GM21515 (cell line): Measurements from ENCODE around the gene ATP13A2.
A peak's percentile ranks its signal among the peaks of the same experiment; 100 is the strongest.

Experiments used
- ATAC-seq: cut with Tn5 transposase; IDR thresholded peaks from one replicate; pipeline ENCODE4 v1.9.1; 2021; ENCODE audit not compliant: unreplicated experiment

ATP13A2 gene, protein sequence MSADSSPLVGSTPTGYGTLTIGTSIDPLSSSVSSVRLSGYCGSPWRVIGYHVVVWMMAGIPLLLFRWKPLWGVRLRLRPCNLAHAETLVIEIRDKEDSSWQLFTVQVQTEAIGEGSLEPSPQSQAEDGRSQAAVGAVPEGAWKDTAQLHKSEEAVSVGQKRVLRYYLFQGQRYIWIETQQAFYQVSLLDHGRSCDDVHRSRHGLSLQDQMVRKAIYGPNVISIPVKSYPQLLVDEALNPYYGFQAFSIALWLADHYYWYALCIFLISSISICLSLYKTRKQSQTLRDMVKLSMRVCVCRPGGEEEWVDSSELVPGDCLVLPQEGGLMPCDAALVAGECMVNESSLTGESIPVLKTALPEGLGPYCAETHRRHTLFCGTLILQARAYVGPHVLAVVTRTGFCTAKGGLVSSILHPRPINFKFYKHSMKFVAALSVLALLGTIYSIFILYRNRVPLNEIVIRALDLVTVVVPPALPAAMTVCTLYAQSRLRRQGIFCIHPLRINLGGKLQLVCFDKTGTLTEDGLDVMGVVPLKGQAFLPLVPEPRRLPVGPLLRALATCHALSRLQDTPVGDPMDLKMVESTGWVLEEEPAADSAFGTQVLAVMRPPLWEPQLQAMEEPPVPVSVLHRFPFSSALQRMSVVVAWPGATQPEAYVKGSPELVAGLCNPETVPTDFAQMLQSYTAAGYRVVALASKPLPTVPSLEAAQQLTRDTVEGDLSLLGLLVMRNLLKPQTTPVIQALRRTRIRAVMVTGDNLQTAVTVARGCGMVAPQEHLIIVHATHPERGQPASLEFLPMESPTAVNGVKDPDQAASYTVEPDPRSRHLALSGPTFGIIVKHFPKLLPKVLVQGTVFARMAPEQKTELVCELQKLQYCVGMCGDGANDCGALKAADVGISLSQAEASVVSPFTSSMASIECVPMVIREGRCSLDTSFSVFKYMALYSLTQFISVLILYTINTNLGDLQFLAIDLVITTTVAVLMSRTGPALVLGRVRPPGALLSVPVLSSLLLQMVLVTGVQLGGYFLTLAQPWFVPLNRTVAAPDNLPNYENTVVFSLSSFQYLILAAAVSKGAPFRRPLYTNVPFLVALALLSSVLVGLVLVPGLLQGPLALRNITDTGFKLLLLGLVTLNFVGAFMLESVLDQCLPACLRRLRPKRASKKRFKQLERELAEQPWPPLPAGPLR

DNA sequence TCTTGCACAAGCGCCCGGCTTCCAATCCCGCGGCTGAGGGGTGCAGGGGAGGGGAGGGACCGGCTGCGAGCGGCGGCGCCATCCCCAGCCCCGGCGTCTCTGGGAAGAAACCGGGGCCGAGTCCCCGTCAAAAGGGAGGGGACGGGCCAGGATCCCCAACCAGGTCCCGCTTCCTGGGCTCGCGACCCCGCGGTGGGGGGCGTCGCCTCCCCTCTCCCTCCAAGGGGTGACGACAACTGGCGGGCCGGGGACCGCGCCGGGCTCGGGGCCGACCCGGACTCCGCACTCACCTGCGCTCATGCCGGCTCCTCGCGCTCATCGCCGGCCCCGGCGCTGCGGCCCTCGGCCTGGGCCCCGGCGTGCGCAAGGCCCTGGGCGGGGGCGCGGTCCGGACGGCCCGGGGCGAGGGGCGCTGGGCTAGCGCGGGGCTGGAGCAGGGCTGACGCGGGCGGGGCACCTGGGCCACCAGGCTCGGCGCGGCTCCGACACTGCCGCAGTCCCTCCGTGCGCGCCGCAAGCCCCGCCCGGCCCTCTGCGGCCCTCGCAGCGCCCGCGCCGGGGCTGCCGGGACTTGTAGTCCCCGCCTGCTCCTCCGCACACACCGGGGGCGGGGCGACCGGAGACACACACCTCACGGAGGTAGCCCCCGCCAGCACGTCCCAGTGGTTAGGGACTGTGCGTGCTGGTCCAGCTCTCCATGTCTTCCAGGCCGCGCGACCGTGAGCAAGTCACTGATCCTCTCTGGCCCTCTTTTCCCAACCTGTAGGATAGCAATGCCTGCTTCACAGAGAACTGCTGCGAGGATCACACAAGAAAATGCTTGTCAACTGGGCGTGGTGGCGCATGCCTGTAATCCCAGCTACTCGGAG is at the start of gene ATP13A2:
TSS of gene ATP13A2 (minus strand) at position 490 of the 869 bp plus-strand sequence. CDS start at position 300, 190 bp downstream.
- peak; percentile 82 for ATAC-seq

DNA sequence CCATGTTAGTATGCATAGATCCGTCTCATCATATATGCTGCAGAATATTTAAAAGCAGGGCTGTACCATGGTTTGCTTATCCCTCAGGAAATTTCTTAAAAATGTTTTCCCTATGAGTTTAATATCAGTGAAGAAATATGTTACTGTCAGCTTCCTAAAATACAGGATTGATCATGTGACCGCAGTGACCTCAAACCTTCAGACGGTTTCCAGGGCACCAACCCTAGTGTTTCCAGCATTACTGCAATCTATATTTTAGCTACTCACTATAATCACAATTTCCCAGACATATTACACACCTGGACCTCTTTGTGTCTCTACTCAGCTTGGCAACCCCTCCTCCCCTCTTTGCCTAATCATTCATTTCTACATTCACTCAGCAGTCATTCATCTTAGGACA is 49.8 kb upstream of the ATP13A2 start:
- ATAC-seq, result no peak

DNA sequence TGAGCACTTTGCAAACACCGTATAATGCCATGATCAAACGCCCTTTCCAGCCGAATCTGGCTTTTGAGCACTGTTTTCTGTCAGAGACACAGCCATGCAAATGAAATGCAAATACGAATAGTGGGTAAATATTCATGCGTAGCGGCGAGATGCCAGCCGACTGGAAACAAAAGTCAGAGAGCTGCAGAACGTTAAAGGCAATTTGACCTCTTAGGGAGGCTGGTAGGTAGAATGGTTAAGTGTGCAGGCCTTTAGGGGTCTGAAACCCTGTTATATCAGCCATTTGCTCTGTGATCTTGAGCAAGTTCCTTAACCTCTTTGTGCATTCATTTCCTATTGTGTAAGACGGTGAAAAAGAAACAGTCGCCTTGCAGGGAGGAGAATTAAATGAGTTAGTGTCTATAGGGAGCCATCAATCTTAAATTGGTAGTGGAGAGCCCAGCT is 48.6 kb upstream of the ATP13A2 start:
- ATAC-seq, result no peak

DNA sequence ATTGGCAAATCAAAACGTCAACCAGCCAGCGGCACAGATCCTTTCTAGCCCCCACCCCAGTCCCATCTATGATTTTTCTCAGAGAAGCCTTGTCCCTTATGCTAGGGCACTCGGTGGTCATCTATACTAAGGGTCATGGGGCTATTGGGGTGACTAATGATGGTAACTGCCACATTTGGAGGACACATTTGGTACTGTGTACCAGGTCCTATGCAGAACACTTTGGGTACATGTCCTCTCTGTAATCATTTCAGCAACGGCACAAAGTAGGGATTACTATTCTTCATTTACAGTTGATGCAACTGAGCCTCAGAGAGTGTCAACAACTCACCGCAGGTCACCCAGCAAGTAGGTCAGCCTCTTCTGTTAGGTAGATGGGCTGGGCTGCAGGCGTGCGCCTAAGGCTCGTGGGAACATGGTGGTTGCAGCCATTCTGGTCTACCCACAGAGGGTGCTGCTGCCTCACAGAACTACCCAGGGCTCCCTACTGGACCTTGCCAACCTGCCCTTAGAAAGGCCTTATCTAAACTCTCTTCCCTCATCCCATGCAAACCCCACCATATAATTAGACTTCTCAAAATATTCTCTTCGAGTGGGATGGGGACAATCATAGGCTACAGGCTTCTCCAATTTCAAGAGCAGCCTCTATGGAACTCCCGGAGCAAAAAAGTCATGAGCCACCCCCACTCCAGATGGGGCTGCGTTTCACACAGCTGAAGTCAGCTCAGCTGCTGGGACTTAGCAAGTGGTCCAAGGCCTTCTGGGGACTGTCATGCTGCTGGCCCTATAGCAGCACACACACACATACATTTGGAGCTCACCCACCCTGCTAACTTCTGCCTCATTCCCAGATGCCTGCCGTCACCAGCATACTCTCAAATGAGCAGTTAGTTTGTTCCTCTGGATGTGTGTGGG is 47.9 kb upstream of the ATP13A2 start:
- ATAC-seq, result peak; percentile 52

DNA sequence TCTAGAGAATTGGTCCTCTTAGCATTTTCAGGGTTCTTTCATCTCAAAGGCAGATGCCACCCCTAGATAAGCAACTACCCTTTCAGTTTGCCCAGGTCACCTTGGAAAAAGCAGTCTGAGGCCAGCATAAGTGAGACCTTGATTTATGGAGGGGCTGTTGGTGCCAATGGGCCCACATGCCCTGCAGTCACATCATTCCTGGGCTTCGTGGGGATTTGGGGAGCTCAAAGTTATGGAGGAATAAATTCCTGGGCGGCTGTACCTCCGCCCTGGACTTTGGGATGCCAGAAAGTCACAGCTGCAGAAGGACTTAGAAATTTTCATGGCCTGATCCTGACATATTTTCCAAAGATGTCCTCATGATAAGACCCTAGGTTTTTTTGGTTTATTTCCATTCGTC is 44.8 kb upstream of the ATP13A2 start:
- no peak for ATAC-seq

DNA sequence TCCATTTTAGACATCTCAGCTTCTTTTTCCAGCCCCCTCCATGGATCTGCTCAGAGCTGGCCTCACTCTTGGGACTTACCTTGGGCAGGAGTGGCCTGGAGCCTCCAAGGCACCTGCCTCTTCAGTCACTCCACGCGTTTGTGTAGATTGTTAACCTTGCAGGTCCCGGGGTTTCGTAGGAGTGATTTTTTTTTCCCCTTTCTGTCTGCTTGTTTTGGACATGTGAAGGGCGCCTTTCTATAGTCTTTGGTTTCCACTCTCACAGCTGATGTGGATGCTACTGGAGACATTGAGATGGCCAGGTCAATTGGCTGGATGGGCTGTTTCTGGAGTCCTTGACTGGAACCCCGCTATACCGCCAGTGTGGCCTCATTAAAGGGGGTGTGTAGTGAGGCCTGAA is 44.1 kb upstream of the ATP13A2 start:
- ATAC-seq, result no peak

DNA sequence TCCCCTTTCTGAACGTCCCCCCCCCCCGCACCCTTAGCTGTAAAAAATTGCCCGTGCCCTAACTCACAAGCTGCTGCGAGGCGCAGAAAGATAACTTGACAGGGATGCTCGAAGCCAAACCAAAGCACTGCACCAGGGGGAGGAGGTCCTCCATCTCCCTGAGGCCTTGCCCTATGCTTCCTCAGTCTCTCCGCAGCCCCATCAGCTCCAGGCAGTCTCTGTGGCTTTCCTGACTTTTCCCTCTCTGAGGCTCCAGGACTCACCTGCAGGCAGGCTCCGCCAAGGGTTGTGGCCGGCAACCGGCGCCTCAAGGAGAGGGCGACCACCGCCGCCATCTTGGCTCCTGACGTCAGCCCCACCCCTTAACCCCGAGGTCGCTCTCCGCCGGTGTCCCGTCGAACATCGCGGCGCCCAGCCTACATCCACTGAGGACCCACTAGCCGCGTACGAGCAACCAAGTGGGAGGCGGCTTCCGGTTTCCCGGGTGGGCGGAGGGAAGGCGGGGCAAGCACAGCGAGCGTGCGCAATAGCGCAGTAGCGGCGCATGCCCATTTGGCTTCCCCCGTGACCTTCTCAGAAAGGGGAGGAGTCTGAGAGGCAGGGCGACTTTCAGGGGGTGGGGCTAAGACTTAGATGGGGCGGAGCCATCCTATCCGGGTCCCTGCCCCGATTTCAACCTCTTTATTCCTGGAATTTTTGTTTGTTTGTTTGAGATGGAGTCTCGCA is 42.1 kb upstream of the ATP13A2 start, which contains the start of gene SDHB:
TSS of gene SDHB (minus strand) at position 348 of the 726 bp plus-strand sequence. CDS start at position 335, 13 bp downstream.
- peak; percentile 97 for ATAC-seq

DNA sequence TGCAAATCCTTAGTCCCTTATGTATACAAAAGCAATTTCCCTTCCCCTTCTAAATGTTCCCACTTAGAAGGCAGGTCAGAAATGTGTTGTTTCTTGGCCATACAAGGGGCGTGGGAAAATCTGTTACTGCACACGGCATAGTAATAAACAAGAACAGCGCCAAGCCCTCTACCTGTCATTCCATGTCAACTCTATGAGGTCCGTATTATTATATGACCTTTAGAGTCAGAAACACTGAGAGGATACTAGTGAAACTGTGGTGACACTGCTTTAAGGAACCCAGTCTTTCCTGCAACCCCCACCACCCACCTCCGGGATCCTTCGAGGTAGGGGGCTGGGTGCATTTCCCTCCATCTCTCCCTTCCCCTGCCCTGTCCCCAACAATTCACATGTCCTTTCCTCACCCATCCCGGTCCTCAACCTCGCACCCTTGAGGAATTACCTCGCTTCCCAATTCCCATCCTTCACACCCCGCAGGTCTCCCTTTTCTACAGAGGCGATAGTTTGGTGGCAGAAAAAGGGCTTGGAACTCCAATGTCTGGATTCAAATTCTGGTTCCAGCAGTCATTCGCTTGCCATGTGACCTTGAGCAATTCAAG is 41.5 kb upstream of the ATP13A2 start:
- no peak for ATAC-seq

DNA sequence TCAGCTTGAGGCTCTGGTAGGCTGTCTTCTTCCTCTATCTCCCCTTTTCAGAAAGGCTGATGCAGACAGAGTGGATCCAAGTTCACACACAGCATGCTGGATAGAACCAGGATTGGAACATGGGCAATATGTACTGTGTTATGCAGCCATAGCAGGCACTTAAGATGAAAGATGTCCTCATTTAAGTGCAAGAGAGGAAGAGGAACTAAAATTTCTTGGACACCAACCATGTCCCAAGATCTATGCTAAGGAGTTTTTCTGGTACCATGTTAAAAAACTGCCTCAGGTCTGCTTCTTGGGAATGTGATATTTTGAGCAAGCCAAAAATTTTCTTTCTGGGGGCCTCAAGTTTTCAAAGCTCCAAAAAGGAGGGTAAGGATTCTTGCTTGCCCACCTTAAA is 40.9 kb upstream of the ATP13A2 start:
- no peak for ATAC-seq

DNA sequence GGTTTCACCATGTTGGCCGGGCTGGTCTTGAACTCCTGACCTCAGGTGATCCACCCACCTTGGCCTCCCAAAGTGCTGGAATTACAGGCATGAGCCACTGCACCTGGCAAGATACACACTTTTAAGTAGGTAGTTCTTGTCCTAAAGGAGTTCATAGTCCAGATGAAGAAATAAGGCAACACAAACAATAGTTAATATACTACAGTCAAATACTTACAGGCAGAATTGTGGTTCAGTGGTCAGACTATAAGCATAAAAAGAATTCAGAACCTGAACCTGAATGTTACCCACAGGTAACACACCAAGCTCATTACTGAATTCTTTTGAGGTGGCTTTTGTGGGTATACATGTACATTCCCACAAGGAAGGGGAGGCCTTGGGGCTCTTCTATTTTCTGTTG is 40.3 kb upstream of the ATP13A2 start:
- ATAC-seq, result no peak

DNA sequence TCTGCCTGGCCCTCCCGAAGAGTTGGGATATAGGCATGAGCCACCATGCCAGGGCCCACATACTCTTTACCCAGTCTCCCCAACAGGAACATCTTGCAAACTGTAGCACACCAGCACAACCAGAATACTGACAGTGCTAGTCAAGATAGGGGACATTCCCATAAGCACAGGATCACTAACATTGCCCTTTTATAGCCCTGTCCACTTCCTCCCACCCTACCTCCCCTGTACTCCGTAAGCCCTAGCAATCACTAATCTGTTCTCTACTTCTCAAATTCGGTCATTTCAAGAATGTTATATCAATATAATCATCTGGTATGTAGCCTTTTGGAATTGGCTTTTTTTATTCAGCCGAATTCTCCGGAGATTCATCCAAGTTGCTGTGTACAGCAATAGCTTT is 36.2 kb upstream of the ATP13A2 start:
- no peak for ATAC-seq

DNA sequence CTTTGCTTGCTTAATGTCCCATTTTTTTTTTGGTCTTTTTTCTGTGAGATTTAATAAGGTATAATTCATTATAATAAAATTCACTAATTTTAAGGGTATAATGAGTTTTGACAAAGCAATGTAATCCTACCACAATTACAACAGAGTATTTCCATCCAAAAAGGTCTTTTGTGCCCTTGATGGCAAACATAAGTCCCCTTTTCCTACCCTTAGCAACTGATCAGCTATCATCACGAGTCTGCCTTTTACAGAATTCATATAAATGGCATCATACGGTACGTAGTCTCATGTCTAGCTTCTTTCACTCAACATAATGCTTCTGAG is 34.6 kb upstream of the ATP13A2 start:
- ATAC-seq, result no peak

DNA sequence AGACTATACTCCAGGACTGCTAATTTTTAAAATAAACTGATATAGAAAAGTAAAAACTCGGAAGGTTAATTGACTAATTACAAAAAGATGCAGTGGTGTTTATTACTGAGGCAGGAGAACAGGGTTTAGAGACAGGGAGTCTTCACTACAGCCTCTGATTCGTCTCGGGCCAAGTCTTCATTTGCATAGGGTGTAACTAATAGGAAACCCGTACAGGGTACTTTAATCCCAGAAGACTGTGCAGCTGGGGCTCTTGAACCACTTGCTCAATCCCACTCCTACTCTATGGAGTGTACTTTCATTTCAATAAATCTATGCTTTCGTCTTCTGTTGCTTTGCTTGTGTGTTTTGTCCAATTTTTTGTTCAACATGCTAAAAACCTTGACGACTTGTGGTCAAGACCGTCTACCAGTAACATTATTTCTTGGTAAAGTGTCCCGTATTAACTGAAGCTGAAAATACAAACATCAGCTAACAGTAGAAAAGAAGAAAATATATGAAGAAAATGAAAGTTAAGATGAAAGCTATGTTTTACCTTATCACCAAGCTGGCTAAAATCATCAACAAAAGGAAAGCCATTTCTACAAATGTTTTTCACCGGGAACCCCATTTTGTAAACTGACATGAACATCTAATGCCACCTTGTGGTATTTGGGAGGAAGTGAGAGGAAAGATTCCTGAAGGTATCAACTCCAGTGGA is 34.1 kb upstream of the ATP13A2 start:
- no peak for ATAC-seq

DNA sequence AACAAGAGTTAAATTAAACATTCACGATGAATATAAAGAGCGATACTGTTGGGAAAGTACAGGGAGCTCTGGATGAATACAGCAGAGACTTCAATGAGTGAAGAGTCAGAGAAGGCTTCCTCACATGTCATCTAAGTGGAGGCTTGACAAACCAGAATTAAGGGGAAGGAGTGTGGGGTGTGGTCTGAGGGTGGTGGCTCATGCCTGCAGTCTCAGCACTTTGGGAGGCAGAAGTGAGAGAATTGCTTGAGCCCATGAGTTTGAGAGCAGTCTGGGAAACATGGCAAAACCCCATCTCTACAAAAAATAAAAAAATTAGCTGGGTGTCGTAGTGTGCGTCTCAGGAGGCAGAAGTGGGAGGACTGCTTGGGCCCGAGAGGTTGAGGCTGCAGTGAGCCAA is 33.4 kb upstream of the ATP13A2 start:
- ATAC-seq, result no peak

DNA sequence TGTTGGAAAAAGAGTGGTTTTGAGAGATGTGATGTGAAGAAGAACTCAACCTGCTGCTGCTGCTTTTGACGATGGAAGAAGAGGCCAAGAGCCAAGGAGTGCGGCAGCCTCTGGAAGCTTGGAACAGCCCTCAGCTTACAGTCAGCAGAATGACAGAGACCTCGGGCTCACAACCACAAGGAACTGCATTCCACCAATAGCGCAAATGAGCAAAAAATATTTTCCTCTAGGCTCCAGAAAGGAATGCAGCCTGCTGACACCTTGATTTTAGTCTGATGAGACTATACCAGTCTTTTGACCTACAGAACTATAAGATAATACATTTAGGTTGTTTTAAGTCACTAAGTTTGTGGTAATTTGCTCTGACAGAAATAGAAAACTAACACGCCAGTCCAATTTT is 31.9 kb upstream of the ATP13A2 start:
- ATAC-seq, result no peak

DNA sequence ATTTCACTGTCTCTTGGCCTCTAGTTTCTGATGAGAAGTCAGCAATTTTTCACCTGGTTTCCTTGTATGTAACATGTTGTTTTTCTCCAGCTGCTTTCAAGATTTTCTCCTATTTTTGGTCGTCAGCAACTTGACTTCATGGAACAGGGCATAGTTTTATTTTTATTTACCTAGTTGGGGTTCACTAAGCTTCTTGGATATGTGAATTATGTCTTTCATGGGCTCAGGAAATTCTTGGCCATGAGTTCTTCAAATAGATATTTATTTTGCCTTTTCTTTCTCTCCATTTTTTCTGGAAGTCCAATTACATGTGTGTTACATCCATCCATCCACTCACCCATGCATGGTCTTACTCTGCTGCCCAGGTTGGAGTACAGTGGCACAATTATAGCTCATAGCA is 28.4 kb upstream of the ATP13A2 start:
- no peak for ATAC-seq

DNA sequence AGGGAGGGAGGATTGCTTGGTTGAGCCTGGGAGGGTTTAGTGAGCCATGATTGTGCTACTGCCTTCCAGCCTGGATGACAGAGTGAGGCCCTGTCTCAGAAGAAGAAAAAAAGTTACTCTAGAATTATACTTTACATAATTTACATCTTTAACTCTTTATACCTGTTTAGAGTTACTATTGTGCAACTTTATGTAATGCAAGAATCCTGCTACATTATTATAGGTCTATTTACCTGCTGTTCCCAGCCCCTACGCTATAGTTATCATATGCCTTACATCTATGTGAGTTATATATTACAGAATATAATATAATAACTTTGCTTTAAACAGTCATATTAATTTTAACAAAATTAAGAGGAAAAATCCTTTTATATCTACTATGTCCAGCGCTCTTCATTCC is 27.8 kb upstream of the ATP13A2 start:
- ATAC-seq, result no peak

DNA sequence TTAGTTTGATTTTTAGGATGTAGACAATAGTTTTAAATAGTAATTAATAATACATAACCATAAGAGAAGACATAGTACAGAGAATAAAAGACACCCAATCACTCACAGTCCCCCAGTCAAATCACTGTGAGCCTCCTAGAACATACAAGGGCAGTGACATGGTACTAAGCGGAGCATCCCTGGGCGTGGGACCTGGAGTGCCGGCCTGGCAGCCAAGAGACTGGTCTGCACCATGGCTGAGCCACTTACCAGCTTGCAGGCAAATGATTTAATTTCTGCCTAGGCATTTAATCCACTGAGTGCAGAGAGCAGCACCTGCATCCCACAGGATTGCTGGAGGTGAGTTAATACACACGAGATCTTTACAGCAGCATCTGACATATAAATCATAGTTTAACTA is 21.8 kb upstream of the ATP13A2 start:
- no peak for ATAC-seq
